CD14-positive monocyte (primary cell): ENCODE data around the gene GPR65. TPM values are rescaled to one million over a fixed set of nuclear protein-coding genes. Genes with fewer than 3 reads are reported as not detected.
A peak's percentile ranks its signal among the peaks of the same experiment; 100 is the strongest.

Experiments used
- DNase-seq, 3 donors: peaks; one replicate each; pipeline ENCODE4 v3.0.0-alpha.2; 2011 to 2022
- H2AFZ ChIP-seq: 2 replicates; pipeline ENCODE4 v1.6.0; 2012; ENCODE audit warnings: mild to moderate bottlenecking, low read depth, low read length, inconsistent platforms; ENCODE audit not compliant: insufficient read depth, poor library complexity, severe bottlenecking
- H3K27ac ChIP-seq, 2 donors: 1 replicate in 1 of 2; 2 replicates in 1 of 2; pipeline ENCODE4 v1.5.1; 2012 to 2013; ENCODE audit warnings: low read length in 2 of 2, control low read depth in 1 of 2, inconsistent platforms in 1 of 2, low read depth in 1 of 2, mild to moderate bottlenecking in 1 of 2
- H3K27me3 ChIP-seq, 2 donors: one replicate each; pipeline versions ENCODE4 v1.6.0 to v1.6.1; 2011 to 2013; ENCODE audit warnings: low read length in 2 of 2; ENCODE audit not compliant: control insufficient read depth in 2 of 2, insufficient read depth in 2 of 2
- H3K36me3 ChIP-seq, 2 donors: replicated peaks in 1 of 2; 1 replicate in 1 of 2; 2 replicates in 1 of 2; pipeline versions ENCODE4 v1.5.1 to v1.6.1; 2012 to 2013; ENCODE audit warnings: low read length in 2 of 2, control low read depth in 1 of 2, inconsistent platforms in 1 of 2, mild to moderate bottlenecking in 1 of 2; ENCODE audit not compliant: insufficient read depth in 2 of 2, control insufficient read depth in 1 of 2
- H3K4me1 ChIP-seq, 2 donors: 1 replicate in 1 of 2; 2 replicates in 1 of 2; pipeline versions ENCODE4 v1.5.1 to v1.6.1; 2012 to 2013; ENCODE audit warnings: low read length in 2 of 2, control low read depth in 1 of 2, inconsistent platforms in 1 of 2, mild to moderate bottlenecking in 1 of 2, moderate library complexity in 1 of 2; ENCODE audit not compliant: insufficient read depth in 2 of 2, control insufficient read depth in 1 of 2
- H3K4me2 ChIP-seq: replicated peaks from 2 replicates; pipeline ENCODE3; 2012; ENCODE audit warnings: low read length, moderate library complexity, mild to moderate bottlenecking; ENCODE audit not compliant: poor library complexity, severe bottlenecking; ENCODE audit errors: extremely low read depth
- H3K4me3 ChIP-seq, 3 experiments: fragments of 200-600 bp in 1 of 3; sonication (generic) in 1 of 3; replicated peaks in 1 of 3; 1 replicate in 2 of 3; 2 replicates in 1 of 3; pipeline ENCODE4 v1.5.1; 2011 to 2013; ENCODE audit warnings: low read length in 3 of 3, mild to moderate bottlenecking in 3 of 3, control low read depth in 2 of 3, low read depth in 2 of 3, inconsistent platforms in 1 of 3, moderate library complexity in 1 of 3
- H3K79me2 ChIP-seq: 2 replicates; pipeline ENCODE4 v1.6.0; 2012; ENCODE audit warnings: mild to moderate bottlenecking, control low read depth, inconsistent platforms, low read length, moderate library complexity; ENCODE audit not compliant: insufficient read depth
- H3K9ac ChIP-seq: 2 replicates; pipeline ENCODE4 v1.6.0; 2017; ENCODE audit warnings: low read length, mild to moderate bottlenecking; ENCODE audit not compliant: insufficient read depth, poor library complexity, severe bottlenecking
- H3K9me3 ChIP-seq, 2 donors: replicated peaks in 1 of 2; 1 replicate in 1 of 2; 2 replicates in 1 of 2; pipeline versions ENCODE4 v1.5.1 to v1.6.1; 2012 to 2013; ENCODE audit warnings: low read length in 2 of 2, control low read depth in 1 of 2; ENCODE audit not compliant: control insufficient read depth in 1 of 2, insufficient read depth in 1 of 2
- H4K20me1 ChIP-seq: 2 replicates; pipeline ENCODE4 v1.6.0; 2012; ENCODE audit warnings: mild to moderate bottlenecking, low read length, control low read depth, moderate library complexity; ENCODE audit not compliant: insufficient read depth
- H3K27ac Mint-ChIP-seq, 7 donors: one replicate each; pipeline ENCODE4 v1.8.0; 2020; ENCODE audit warnings: mild to moderate bottlenecking in 7 of 7, mixed read lengths in 7 of 7, moderate library complexity in 6 of 7, inconsistent platforms in 2 of 7
- H3K27me3 Mint-ChIP-seq, 3 donors: one replicate each; pipeline ENCODE4 v1.8.0; 2021 to 2022; ENCODE audit warnings: low read depth in 3 of 3, mild to moderate bottlenecking in 3 of 3, mixed read lengths in 3 of 3, moderate library complexity in 3 of 3, inconsistent platforms in 1 of 3
- H3K36me3 Mint-ChIP-seq, 2 donors: one replicate each; pipeline ENCODE4 v1.8.0; 2020; ENCODE audit warnings: mixed read lengths in 2 of 2, inconsistent platforms in 1 of 2, mild to moderate bottlenecking in 1 of 2
- H3K4me1 Mint-ChIP-seq: one replicate; pipeline ENCODE4 v1.8.0; 2020; ENCODE audit warnings: mild to moderate bottlenecking, mixed read lengths
- H3K4me3 Mint-ChIP-seq, 2 donors: one replicate each; pipeline ENCODE4 v1.8.0; 2020; ENCODE audit warnings: mild to moderate bottlenecking in 2 of 2, mixed read lengths in 2 of 2, moderate library complexity in 1 of 2
- H3K9me3 Mint-ChIP-seq, 7 donors: one replicate each; pipeline ENCODE4 v1.8.0; 2020 to 2022; ENCODE audit warnings: mixed read lengths in 7 of 7, mild to moderate bottlenecking in 6 of 7, moderate library complexity in 6 of 7, inconsistent platforms in 2 of 7
- WGBS: methylation state at CpG from one replicate; pipeline ENCODE4 v1.1.5; 2013; ENCODE audit warnings: missing lambda C conversion rate; ENCODE audit not compliant: insufficient coverage; 5-methylcytosine and 5-hydroxymethylcytosine counted together
- intact Hi-C, 2 donors: fragments of 100-400 bp; cut with micrococcal nuclease; formaldehyde crosslinking; loops; one replicate each; pipeline versions ENCODE4 v1.15.0 to v1.15.1; 2023
- polyA plus RNA-seq, 3 donors: library from polyadenylated mRNA; depleted of rRNA in 1 of 3; unstranded in 2 of 3; stranded (reverse) in 1 of 3; fragments of 300-500 nt in 2 of 3; fragments of >200 nt in 1 of 3; fragmentation: Illumina TruSeq in 2 of 3; gene quantifications; 1 replicate in 2 of 3; 2 replicates in 1 of 3; pipeline ENCODE4 v1.2.3, GENCODE V29; 2012 to 2021
- TF ChIP-seq, protein P1 (sequence below): fragments of 200-600 bp; IDR thresholded peaks from one replicate; pipeline ENCODE4 v1.8.0; 2022; ENCODE audit warnings: antibody characterized with exemption, mild to moderate bottlenecking

GPR65 gene
- polyA plus RNA-seq, 3 donors = 15.5 to 33.3 (median 20.6) TPM

DNA sequence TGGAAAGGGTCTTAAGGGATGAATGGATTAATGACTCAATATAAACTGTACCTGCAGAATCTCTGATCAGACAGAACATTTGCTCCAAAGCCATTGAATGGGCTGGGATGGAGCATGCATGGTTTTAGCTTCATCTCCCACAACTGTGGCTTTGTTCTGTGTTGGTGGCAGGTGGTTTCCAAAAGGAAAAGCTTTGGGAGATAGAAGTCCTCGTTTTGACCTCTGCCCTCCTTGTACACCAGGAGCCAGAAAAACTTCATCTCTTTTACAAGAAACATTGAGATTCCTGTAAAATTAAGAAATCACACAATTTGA lies 39.5 kb downstream of the GPR65 start:
- Mint-ChIP-seq H3K27me3 (no peaks in the 10 kb centered on the region), H3K9me3 (peaks cover 0 to 5% (median 4%) of the 10 kb centered on the region in 7 donors), H3K4me1 (peaks cover 56% of the 10 kb centered on the region), H3K36me3 (peaks cover 9 to 11% of the 10 kb centered on the region in 2 donors), H3K4me3 (peak overlapping the region in 1 of 2 donors; percentile 13), H3K27ac (peak overlapping the region; percentile 92 to 99 (median 98))
- Histone ChIP-seq H2AFZ (no peak overlapping the region), H4K20me1 (no peaks in the 10 kb centered on the region), H3K9me3 (no peaks in the 10 kb centered on the region), H3K36me3 (no peaks in the 10 kb centered on the region), H3K79me2 (no peaks in the 10 kb centered on the region), H3K9ac (no peak overlapping the region), H3K27me3 (no peaks in the 10 kb centered on the region), H3K4me1 (peaks cover 72 to 77% of the 10 kb centered on the region in 2 donors), H3K4me2 (peak overlapping the region; percentile 42), H3K27ac (peak overlapping the region; percentile 45 to 94), H3K4me3 (peak overlapping the region in 1 of 3 experiments; percentile 51)
- intact Hi-C loops = loop anchor here in 1 of 2 donors (5.0 to 10.0 kb wide), 2 partner anchors 50 to 88 kb away; partner anchors contain the start of gene GALC
- no peak for DNase-seq
- WGBS = no CpG with 5 or more reads among the region's 1 CpG
- TF ChIP-seq, protein P1, sequence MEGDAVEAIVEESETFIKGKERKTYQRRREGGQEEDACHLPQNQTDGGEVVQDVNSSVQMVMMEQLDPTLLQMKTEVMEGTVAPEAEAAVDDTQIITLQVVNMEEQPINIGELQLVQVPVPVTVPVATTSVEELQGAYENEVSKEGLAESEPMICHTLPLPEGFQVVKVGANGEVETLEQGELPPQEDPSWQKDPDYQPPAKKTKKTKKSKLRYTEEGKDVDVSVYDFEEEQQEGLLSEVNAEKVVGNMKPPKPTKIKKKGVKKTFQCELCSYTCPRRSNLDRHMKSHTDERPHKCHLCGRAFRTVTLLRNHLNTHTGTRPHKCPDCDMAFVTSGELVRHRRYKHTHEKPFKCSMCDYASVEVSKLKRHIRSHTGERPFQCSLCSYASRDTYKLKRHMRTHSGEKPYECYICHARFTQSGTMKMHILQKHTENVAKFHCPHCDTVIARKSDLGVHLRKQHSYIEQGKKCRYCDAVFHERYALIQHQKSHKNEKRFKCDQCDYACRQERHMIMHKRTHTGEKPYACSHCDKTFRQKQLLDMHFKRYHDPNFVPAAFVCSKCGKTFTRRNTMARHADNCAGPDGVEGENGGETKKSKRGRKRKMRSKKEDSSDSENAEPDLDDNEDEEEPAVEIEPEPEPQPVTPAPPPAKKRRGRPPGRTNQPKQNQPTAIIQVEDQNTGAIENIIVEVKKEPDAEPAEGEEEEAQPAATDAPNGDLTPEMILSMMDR = no peak

DNA sequence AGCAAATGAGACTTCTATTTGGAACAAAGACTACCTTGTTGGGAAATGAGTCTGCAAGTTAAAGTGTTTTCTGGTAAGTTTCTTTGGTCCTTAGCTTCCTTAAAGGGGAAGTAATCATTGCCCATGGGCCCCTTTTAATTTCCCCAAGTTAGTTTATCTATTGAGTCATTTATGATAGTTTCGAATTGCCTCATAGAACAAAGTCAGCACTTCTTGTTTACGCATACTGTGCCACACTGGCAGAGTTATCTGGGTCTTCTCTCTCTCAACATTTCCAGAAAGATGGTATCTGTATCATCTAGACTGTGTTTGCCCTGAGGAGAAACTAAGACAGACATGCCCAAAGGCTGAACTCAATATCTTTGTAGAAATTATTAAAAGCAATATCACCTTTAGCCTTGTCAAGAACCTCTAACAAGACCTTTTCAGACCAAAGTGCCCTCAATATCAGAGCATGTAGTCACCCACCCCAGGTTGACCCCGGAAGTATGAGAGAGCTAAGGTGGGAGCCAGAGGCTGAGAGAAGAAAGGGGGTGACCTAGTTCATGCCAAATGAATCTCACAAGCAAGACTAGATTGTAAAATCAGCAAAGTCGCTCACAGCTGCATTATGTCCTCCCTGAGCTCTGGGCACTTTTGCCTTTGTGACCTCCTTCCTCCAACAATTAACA lies 40.0 kb downstream of the GPR65 start:
- Histone ChIP-seq H3K9ac (peak overlapping the region; percentile 46), H3K4me3 (peak overlapping the region in 1 of 3 experiments; percentile 51), H2AFZ (no peak overlapping the region), H3K79me2 (no peaks in the 10 kb centered on the region), H3K36me3 (no peaks in the 10 kb centered on the region), H3K9me3 (no peaks in the 10 kb centered on the region), H3K4me1 (peaks cover 72 to 79% of the 10 kb centered on the region in 2 donors), H3K4me2 (peak overlapping the region; percentile 42), H4K20me1 (no peaks in the 10 kb centered on the region), H3K27me3 (no peaks in the 10 kb centered on the region), H3K27ac (peak overlapping the region; percentile 91 to 94)
- no CpG with 5 or more reads among the region's 4 CpGs for WGBS
- Mint-ChIP-seq H3K4me3 (peak overlapping the region; percentile 37 to 54), H3K36me3 (peaks cover 9 to 11% of the 10 kb centered on the region in 2 donors), H3K27ac (peak overlapping the region; percentile 97 to 99 (median 99)), H3K4me1 (peaks cover 59% of the 10 kb centered on the region), H3K9me3 (peaks cover 0 to 5% (median 4%) of the 10 kb centered on the region in 7 donors), H3K27me3 (no peaks in the 10 kb centered on the region)
- DNase-seq = peak; percentile 74 to 92 (median 92)
- TF ChIP-seq, protein P1 = no peak
- intact Hi-C loops = loop anchor here in 1 of 2 donors (5.0 to 10.0 kb wide), 3 partner anchors 33 to 87 kb away; partner anchors contain the start of gene GALC
